Right hindlimb (tissue), 1 donor: Measurements from ENCODE around the gene OTUD5.
"Not testable (repeated sequence)": the region's sequence is repeated elsewhere in the genome, so short reads cannot be mapped to it uniquely, and the experiment has no call there.

Experiments used
- DNase-seq: peaks from one replicate; pipeline ENCODE4 v3.0.0-alpha.2; 2018

OTUD5 gene

GRCh38 chrX:48910926-48911411 lies 46.4 kb downstream of the OTUD5 start:
- no peak for DNase-seq

- no peak for DNase-seq
Observed at GRCh38 chrX:48909703-48910294, 47.6 kb downstream of the OTUD5 start.

- DNase-seq, result no peak
Observed at GRCh38 chrX:48908600-48908999, 48.8 kb downstream of the OTUD5 start.

GRCh38 chrX:48905090-48905790 lies 52.2 kb downstream of the OTUD5 start:
- DNase-seq, result no peak

GRCh38 chrX:48904626-48905025 lies 52.8 kb downstream of the OTUD5 start:
- DNase-seq, result no peak

- DNase-seq, result no peak
Observed at GRCh38 chrX:48904180-48904579, 53.2 kb downstream of the OTUD5 start.

- DNase-seq, result no peak
Observed at GRCh38 chrX:48903290-48903689, 54.1 kb downstream of the OTUD5 start.

- DNase-seq, result no peak
Observed at GRCh38 chrX:48902776-48903175, 54.6 kb downstream of the OTUD5 start.

- no peak for DNase-seq
Observed at GRCh38 chrX:48902135-48902534, 55.3 kb downstream of the OTUD5 start.

- no peak for DNase-seq
Observed at GRCh38 chrX:48901069-48901468, 56.3 kb downstream of the OTUD5 start.

GRCh38 chrX:48899078-48899410 lies 58.4 kb downstream of the OTUD5 start:
- DNase-seq, result no peak

GRCh38 chrX:48897625-48898306 lies 59.6 kb downstream of the OTUD5 start, which contains the start of the genes PQBP1 and TIMM17B:
Gene PQBP1, plus strand, starts transcription at chrX:48897930. Its CDS starts 580 bp downstream, at chrX:48898510.
Gene TIMM17B, minus strand, starts transcription at chrX:48897768. Its CDS starts 19 bp downstream, at chrX:48897749.
- peak; percentile 94 for DNase-seq

- peak; percentile 79 for DNase-seq
Observed at GRCh38 chrX:48897157-48897624, 60.2 kb downstream of the OTUD5 start.

GRCh38 chrX:48896611-48897011 lies 60.8 kb downstream of the OTUD5 start:
- no peak for DNase-seq

- no peak for DNase-seq
Observed at GRCh38 chrX:48894891-48895290, 62.5 kb downstream of the OTUD5 start.

- no peak for DNase-seq
Observed at GRCh38 chrX:48893556-48894348, 63.7 kb downstream of the OTUD5 start.

- DNase-seq, result no peak
Observed at GRCh38 chrX:48892896-48893295, 64.5 kb downstream of the OTUD5 start.

GRCh38 chrX:48891402-48892288 lies 65.8 kb downstream of the OTUD5 start:
- peak; percentile 85 for DNase-seq

GRCh38 chrX:48890934-48891401 lies 66.4 kb downstream of the OTUD5 start:
- DNase-seq, result no peak

GRCh38 chrX:48890296-48890925 lies 67.0 kb downstream of the OTUD5 start:
- no peak for DNase-seq

- not testable (repeated sequence) for DNase-seq
Observed at GRCh38 chrX:48886586-48886985, 70.8 kb downstream of the OTUD5 start.
